HG03460 (cell line): Measurements from ENCODE around the gene NLRC5.
"Not testable (repeated sequence)": the region's sequence is repeated elsewhere in the genome, so short reads cannot be mapped to it uniquely, and the experiment has no call there.

ENCODE experiments used
- ATAC-seq: cut with Tn5 transposase; IDR thresholded peaks from one replicate; pipeline ENCODE4 v1.9.1; 2021; ENCODE audit not compliant: unreplicated experiment

NLRC5 gene

GRCh38 chr16:57044931-57045693 is 55.8 kb downstream of the NLRC5 start:
- ATAC-seq = no peak

GRCh38 chr16:57045694-57046381 is 56.5 kb downstream of the NLRC5 start:
- no peak for ATAC-seq

- no peak for ATAC-seq
Observed at GRCh38 chr16:57048095-57048494, 58.7 kb downstream of the NLRC5 start.

- no peak for ATAC-seq
Observed at GRCh38 chr16:57049678-57050077, 60.3 kb downstream of the NLRC5 start.

- no peak for ATAC-seq
Observed at GRCh38 chr16:57051696-57052228, 62.4 kb downstream of the NLRC5 start.

GRCh38 chr16:57053206-57053605 is 63.8 kb downstream of the NLRC5 start:
- ATAC-seq = no peak

- ATAC-seq = no peak
Observed at GRCh38 chr16:57054338-57054737, 65.0 kb downstream of the NLRC5 start.

- ATAC-seq = no peak
Observed at GRCh38 chr16:57054771-57055170, 65.4 kb downstream of the NLRC5 start.

- no peak for ATAC-seq
Observed at GRCh38 chr16:57055671-57056070, 66.3 kb downstream of the NLRC5 start.

- ATAC-seq = no peak
Observed at GRCh38 chr16:57058291-57058861, 69.0 kb downstream of the NLRC5 start.

GRCh38 chr16:57060323-57061083 is 71.1 kb downstream of the NLRC5 start:
- ATAC-seq = no peak

- no peak for ATAC-seq
Observed at GRCh38 chr16:57061084-57061905, 71.9 kb downstream of the NLRC5 start.

GRCh38 chr16:57062329-57062728 is 73.0 kb downstream of the NLRC5 start:
- ATAC-seq = no peak

GRCh38 chr16:57063189-57063588 is 73.8 kb downstream of the NLRC5 start:
- ATAC-seq = not testable (repeated sequence)

GRCh38 chr16:57064995-57065394 is 75.6 kb downstream of the NLRC5 start:
- no peak for ATAC-seq

- no peak for ATAC-seq
Observed at GRCh38 chr16:57066625-57067024, 77.3 kb downstream of the NLRC5 start.

- ATAC-seq = no peak
Observed at GRCh38 chr16:57067347-57067746, 78.0 kb downstream of the NLRC5 start.

- ATAC-seq = no peak
Observed at GRCh38 chr16:57069053-57069452, 79.7 kb downstream of the NLRC5 start.

GRCh38 chr16:57069635-57070370 is 80.4 kb downstream of the NLRC5 start:
- no peak for ATAC-seq

GRCh38 chr16:57070424-57070823 is 81.1 kb downstream of the NLRC5 start:
- ATAC-seq = no peak
